ENCODE data around the gene TMEM91.

GRCh38 chr19:41339936-41340335 is 36.4 kb upstream of the TMEM91 start:
- TF ChIP-seq CTCF (IDR thresholded peaks at IDR 0.05) (no peak), POLR2A (IDR thresholded peaks at IDR 0.05) (no peak)
